ENCODE results near the gene MRPL53. TPM values are rescaled to one million over a fixed set of nuclear protein-coding genes. Genes with fewer than 3 reads are reported as not detected.

Gene MRPL53
- total and polyA plus RNA-seq, 10 donors, result 13.0 to 86.7 (median 67.3) TPM

DNA sequence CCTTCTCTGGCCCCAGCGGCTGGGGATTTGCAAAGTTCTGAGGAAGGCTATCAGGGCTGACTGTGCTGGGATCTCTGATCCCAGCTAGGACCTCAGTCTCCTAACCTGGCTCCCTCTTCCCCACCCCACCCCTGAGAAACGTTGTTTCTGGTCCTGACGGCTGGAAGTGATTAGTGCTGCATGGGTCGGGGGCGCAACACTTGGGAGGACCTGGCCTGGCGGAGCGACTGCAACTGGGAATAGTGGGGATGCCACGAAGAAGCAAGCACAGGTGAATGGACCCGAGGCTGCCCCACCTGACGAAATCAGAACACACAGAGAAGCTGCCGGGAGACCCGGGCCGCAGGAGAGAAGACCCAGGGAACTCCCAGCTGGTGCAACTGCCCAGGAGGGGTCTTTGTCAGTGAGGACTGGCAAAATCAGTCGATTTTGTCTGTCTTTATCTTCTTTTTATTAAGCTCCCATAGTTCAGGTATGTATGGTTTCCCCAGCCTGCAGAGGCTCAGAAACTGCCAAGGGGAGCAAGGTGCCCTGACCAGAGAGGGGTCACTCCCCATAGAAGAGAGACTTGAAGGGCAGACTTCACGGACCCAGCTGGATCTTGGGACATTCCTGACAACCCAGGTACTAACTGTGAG lies 27.6 kb upstream of the MRPL53 start:
- peaks cover 24 to 71% (median 63%) of the 10 kb centered on the region in 6 donors for H3K4me1 ChIP-seq
- no peak overlapping the region for H3K27ac ChIP-seq
- H3K27me3 ChIP-seq (replicated peaks in 1 of 7), result peaks cover 9 to 79% (median 42%) of the 10 kb centered on the region in 7 donors
- TF ChIP-seq POLR2A (IDR thresholded peaks at IDR 0.05) (no peak), POLR2AphosphoS5 (IDR thresholded peaks at IDR 0.05) (no peak)
- TF ChIP-seq, protein P1, sequence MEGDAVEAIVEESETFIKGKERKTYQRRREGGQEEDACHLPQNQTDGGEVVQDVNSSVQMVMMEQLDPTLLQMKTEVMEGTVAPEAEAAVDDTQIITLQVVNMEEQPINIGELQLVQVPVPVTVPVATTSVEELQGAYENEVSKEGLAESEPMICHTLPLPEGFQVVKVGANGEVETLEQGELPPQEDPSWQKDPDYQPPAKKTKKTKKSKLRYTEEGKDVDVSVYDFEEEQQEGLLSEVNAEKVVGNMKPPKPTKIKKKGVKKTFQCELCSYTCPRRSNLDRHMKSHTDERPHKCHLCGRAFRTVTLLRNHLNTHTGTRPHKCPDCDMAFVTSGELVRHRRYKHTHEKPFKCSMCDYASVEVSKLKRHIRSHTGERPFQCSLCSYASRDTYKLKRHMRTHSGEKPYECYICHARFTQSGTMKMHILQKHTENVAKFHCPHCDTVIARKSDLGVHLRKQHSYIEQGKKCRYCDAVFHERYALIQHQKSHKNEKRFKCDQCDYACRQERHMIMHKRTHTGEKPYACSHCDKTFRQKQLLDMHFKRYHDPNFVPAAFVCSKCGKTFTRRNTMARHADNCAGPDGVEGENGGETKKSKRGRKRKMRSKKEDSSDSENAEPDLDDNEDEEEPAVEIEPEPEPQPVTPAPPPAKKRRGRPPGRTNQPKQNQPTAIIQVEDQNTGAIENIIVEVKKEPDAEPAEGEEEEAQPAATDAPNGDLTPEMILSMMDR (IDR thresholded peaks at IDR 0.05 in 8 of 11, conservative IDR thresholded peaks at IDR 0.05 in 3 of 11), result no peak
- peak; percentile 49 for DNase-seq
- peak overlapping the region in 3 of 8 donors; percentile 50 to 68 (median 52) for H3K4me3 ChIP-seq
- no peaks in the 10 kb centered on the region for H3K9me3 ChIP-seq
- WGBS, 5 donors, result 52 to 73% (median 56%) methylated on average over 15 of the region's 15 CpGs
- peaks cover 0 to 11% (median 7%) of the 10 kb centered on the region in 6 donors for H3K36me3 ChIP-seq
- intact Hi-C loops (cut with DNase I; ENCODE audit: low total_unique reads), result loop anchor here (5.0 kb wide), 1 partner anchor 87 kb away; no protein-coding TSS in a partner anchor

DNA sequence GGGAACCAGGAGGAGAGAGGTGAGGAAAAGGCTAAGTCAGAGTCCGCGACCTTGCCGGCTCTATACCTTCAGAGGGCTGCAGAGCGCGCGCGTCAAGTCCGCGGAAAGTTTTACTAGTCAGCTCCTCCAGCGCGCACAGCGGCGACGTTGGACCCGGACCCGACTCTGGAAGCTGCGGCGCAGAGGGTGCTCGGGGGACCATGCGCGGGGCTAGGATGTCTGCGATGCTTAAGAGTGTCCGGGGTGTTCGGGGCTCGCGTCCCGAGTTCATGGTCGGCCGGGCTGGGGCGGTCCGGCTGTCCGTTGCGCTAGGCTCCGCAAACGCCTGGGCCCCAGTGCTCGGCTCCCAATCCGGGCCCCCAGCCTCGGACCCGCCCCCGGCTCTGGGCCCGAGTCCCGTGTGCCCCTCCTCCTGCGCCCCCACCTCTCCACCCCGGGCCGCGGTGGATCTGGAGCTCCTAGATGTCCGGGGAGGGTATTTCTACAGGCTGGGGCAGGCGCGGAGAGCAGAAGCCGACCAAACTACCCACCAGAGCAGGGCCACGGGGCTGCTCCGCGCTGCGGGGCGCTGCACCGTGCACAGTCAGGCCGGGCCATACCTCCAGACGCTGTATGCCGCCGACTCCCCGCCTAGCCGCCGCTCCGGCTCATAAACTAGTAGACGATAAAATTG lies 26.9 kb upstream of the MRPL53 start, which contains the start of gene LBX2:
Gene LBX2 (minus strand): TSS at position 337 of the 673 bp plus-strand sequence. CDS start 66 bp downstream, at position 271.
- H3K36me3 ChIP-seq, result peaks cover 0 to 8% (median 2%) of the 10 kb centered on the region in 6 donors
- TF ChIP-seq POLR2AphosphoS5 (IDR thresholded peaks at IDR 0.05), result peak in 1 of 3 donors; percentile 54
- TF ChIP-seq POLR2A (IDR thresholded peaks at IDR 0.05), result no peak
- TF ChIP-seq, protein P1 (IDR thresholded peaks at IDR 0.05 in 8 of 11, conservative IDR thresholded peaks at IDR 0.05 in 3 of 11), result no peak
- intact Hi-C loops (cut with DNase I; ENCODE audit: low total_unique reads), result no loop called here
- peak within 1 kb of the TSS; percentile 6 to 68 (median 44) for H3K4me3 ChIP-seq
- H3K27me3 ChIP-seq (replicated peaks in 1 of 7), result peaks cover 9 to 78% (median 42%) of the 10 kb centered on the region in 7 donors
- H3K9me3 ChIP-seq, result no peaks in the 10 kb centered on the region
- peak; percentile 76 for DNase-seq
- H3K27ac ChIP-seq, result no peak within 1 kb of the TSS
- peaks cover 24 to 65% (median 57%) of the 10 kb centered on the region in 6 donors for H3K4me1 ChIP-seq
- 4 to 11% (median 6%) methylated on average over 30 to 65 of the region's 65 CpGs for WGBS, 5 donors

DNA sequence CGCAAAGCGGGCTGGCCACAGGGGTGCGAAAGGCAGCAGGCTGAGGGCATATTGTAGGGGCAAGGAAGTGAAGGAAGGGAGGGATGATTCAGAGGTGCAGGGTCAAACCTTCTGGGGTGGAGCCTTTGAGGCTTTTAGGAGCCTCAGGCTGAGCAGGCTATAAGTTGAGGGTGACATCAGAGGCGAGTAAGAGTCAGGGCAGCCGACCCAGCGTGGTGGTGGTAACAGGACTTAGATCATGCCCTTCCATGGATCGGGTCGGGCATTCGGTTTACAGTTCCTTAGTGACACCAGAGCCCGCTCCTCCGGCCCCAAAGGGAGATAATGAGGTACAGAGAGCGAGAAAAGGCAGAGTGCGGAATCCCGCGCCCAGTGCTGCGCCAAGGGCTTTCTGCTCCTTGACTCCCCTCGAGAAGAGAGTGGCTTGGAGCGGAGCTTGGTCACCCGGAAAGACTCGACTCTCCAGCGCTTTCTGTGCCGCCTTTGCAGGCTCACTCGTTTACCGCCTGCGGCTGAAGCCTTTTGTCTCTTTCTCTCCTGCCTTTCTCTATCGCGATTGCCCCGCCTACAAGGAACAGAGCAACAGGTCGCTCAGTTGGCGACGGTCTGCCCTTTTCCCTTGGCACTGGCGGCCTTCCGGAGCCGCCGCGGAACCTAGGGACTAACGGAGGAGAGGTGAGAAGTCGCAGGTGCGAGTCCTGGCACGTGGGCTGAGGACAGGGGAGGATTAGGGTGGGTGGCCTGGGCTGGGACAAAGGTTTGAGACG lies 26.2 kb upstream of the MRPL53 start:
- intact Hi-C loops (cut with DNase I; ENCODE audit: low total_unique reads), result no loop called here

More for the DNA sequence above, 26.2 kb upstream of the MRPL53 start:
- Histone ChIP-seq H3K36me3 (peaks cover 0 to 12% (median 6%) of the 10 kb centered on the region in 6 donors), H3K9me3 (no peaks in the 10 kb centered on the region), H3K27me3 (replicated peaks in 1 of 7) (peaks cover 9 to 71% (median 42%) of the 10 kb centered on the region in 7 donors), H3K27ac (peak overlapping the region in 1 of 8 donors; percentile 18), H3K4me3 (peak overlapping the region; percentile 34 to 68 (median 44)), H3K4me1 (peaks cover 24 to 57% (median 50%) of the 10 kb centered on the region in 6 donors)
- peak; percentile 74 for DNase-seq
- WGBS, 5 donors, result 1 to 2% (median 2%) methylated on average over 41 of the region's 41 CpGs
- TF ChIP-seq, protein P1 (IDR thresholded peaks at IDR 0.05 in 8 of 11, conservative IDR thresholded peaks at IDR 0.05 in 3 of 11), result no peak
- TF ChIP-seq POLR2AphosphoS5 (IDR thresholded peaks at IDR 0.05), result peak in 1 of 3 donors; percentile 39

All from spleen (tissue), 11 donors.